ENCODE data around the gene CFAP46.
"Not testable (repeated sequence)": the region's sequence is repeated elsewhere in the genome, so short reads cannot be mapped to it uniquely, and the experiment has no call there.

CFAP46 gene

GRCh38 chr10:132802694-132803320 is 139.6 kb downstream of the CFAP46 start:
- Histone ChIP-seq H3K4me1 (ENCODE audit: control extremely low read depth in 1 of 4, control insufficient read depth in 4 of 4, insufficient read depth in 4 of 4, low read length in 3 of 4) (no peaks in the 10 kb centered on the region), H3K4me3 (ENCODE audit: control insufficient read depth in 1 of 7, extremely low read depth in 1 of 7, insufficient read depth in 4 of 7, low read depth in 2 of 7, low read length in 6 of 7) (no peak overlapping the region), H3K27me3 (replicated peaks in 2 of 5; ENCODE audit: control insufficient read depth in 4 of 5, insufficient read depth in 5 of 5, low read length in 4 of 5) (peaks cover 0 to 12% (median 5%) of the 10 kb centered on the region in 5 experiments), H3K9me3 (ENCODE audit: control extremely low read depth in 1 of 5, control insufficient read depth in 4 of 5, insufficient read depth in 2 of 5, low read depth in 1 of 5, low read length in 4 of 5) (peaks cover 0 to 4% (median 0%) of the 10 kb centered on the region in 5 experiments), H3K36me3 (ENCODE audit: control insufficient read depth in 4 of 4, insufficient read depth in 4 of 4, low read length in 3 of 4) (no peaks in the 10 kb centered on the region), H3K27ac (ENCODE audit: insufficient read depth in 1 of 2, low read depth in 1 of 2, low read length in 2 of 2, poor library complexity in 1 of 2, severe bottlenecking in 2 of 2) (no peak overlapping the region)
- ChIA-PET POLR2A (no interaction called here), CTCF (interaction anchor here (0.8 kb wide), 1 partner anchor 27 kb away, joined by 3 read pairs; no protein-coding TSS in a partner anchor)
- no peak for DNase-seq
- WGBS (ENCODE audit: insufficient coverage): 85% methylated on average over 12 of the region's 16 CpGs

- H3K27ac ChIP-seq (ENCODE audit: insufficient read depth in 1 of 2, low read depth in 1 of 2, low read length in 2 of 2, poor library complexity in 1 of 2, severe bottlenecking in 2 of 2): no peak overlapping the region
- ChIA-PET CTCF (no interaction called here), POLR2A (no interaction called here)
- no peak for DNase-seq
- no peak overlapping the region for H3K4me3 ChIP-seq (ENCODE audit: control insufficient read depth in 1 of 7, extremely low read depth in 1 of 7, insufficient read depth in 4 of 7, low read depth in 2 of 7, low read length in 6 of 7)
- 93% methylated on average over 7 of the region's 8 CpGs for WGBS (ENCODE audit: insufficient coverage)
- peaks cover 0 to 6% (median 5%) of the 10 kb centered on the region in 5 experiments for H3K27me3 ChIP-seq (replicated peaks in 2 of 5; ENCODE audit: control insufficient read depth in 4 of 5, insufficient read depth in 5 of 5, low read length in 4 of 5)
- peaks cover 0 to 4% (median 0%) of the 10 kb centered on the region in 5 experiments for H3K9me3 ChIP-seq (ENCODE audit: control extremely low read depth in 1 of 5, control insufficient read depth in 4 of 5, insufficient read depth in 2 of 5, low read depth in 1 of 5, low read length in 4 of 5)
- no peaks in the 10 kb centered on the region for H3K36me3 ChIP-seq (ENCODE audit: control insufficient read depth in 4 of 4, insufficient read depth in 4 of 4, low read length in 3 of 4)
- H3K4me1 ChIP-seq (ENCODE audit: control extremely low read depth in 1 of 4, control insufficient read depth in 4 of 4, insufficient read depth in 4 of 4, low read length in 3 of 4): no peaks in the 10 kb centered on the region
These were observed 140.3 kb downstream of the CFAP46 start for GRCh38 chr10:132802048-132802447.

- Histone ChIP-seq H3K4me3 (ENCODE audit: control insufficient read depth in 1 of 7, extremely low read depth in 1 of 7, insufficient read depth in 4 of 7, low read depth in 2 of 7, low read length in 6 of 7) (no peak overlapping the region), H3K27me3 (replicated peaks in 2 of 5; ENCODE audit: control insufficient read depth in 4 of 5, insufficient read depth in 5 of 5, low read length in 4 of 5) (peaks cover 0 to 11% (median 0%) of the 10 kb centered on the region in 5 experiments), H3K36me3 (ENCODE audit: control insufficient read depth in 4 of 4, insufficient read depth in 4 of 4, low read length in 3 of 4) (no peaks in the 10 kb centered on the region), H3K27ac (ENCODE audit: insufficient read depth in 1 of 2, low read depth in 1 of 2, low read length in 2 of 2, poor library complexity in 1 of 2, severe bottlenecking in 2 of 2) (no peak overlapping the region), H3K4me1 (ENCODE audit: control extremely low read depth in 1 of 4, control insufficient read depth in 4 of 4, insufficient read depth in 4 of 4, low read length in 3 of 4) (no peaks in the 10 kb centered on the region), H3K9me3 (ENCODE audit: control extremely low read depth in 1 of 5, control insufficient read depth in 4 of 5, insufficient read depth in 2 of 5, low read depth in 1 of 5, low read length in 4 of 5) (peaks cover 0 to 4% (median 0%) of the 10 kb centered on the region in 5 experiments)
- ChIA-PET POLR2A (no interaction called here), CTCF (no interaction called here)
- 100% methylated on average over 7 of the region's 11 CpGs for WGBS (ENCODE audit: insufficient coverage)
- DNase-seq: no peak
These were observed 142.5 kb downstream of the CFAP46 start for GRCh38 chr10:132799865-132800264.

GRCh38 chr10:132798876-132799275 is 143.5 kb downstream of the CFAP46 start:
- Histone ChIP-seq H3K4me3 (ENCODE audit: control insufficient read depth in 1 of 7, extremely low read depth in 1 of 7, insufficient read depth in 4 of 7, low read depth in 2 of 7, low read length in 6 of 7) (no peak overlapping the region), H3K27me3 (replicated peaks in 2 of 5; ENCODE audit: control insufficient read depth in 4 of 5, insufficient read depth in 5 of 5, low read length in 4 of 5) (peaks cover 0 to 18% (median 0%) of the 10 kb centered on the region in 5 experiments), H3K4me1 (ENCODE audit: control extremely low read depth in 1 of 4, control insufficient read depth in 4 of 4, insufficient read depth in 4 of 4, low read length in 3 of 4) (no peaks in the 10 kb centered on the region), H3K36me3 (ENCODE audit: control insufficient read depth in 4 of 4, insufficient read depth in 4 of 4, low read length in 3 of 4) (no peaks in the 10 kb centered on the region), H3K9me3 (ENCODE audit: control extremely low read depth in 1 of 5, control insufficient read depth in 4 of 5, insufficient read depth in 2 of 5, low read depth in 1 of 5, low read length in 4 of 5) (peaks cover 0 to 4% (median 0%) of the 10 kb centered on the region in 5 experiments), H3K27ac (ENCODE audit: insufficient read depth in 1 of 2, low read depth in 1 of 2, low read length in 2 of 2, poor library complexity in 1 of 2, severe bottlenecking in 2 of 2) (no peak overlapping the region)
- WGBS (ENCODE audit: insufficient coverage): 94% methylated on average over 6 of the region's 15 CpGs
- no peak for DNase-seq
- ChIA-PET POLR2A (no interaction called here), CTCF (no interaction called here)

- ChIA-PET POLR2A (no interaction called here), CTCF (no interaction called here)
- Histone ChIP-seq H3K9me3 (ENCODE audit: control extremely low read depth in 1 of 5, control insufficient read depth in 4 of 5, insufficient read depth in 2 of 5, low read depth in 1 of 5, low read length in 4 of 5) (peaks cover 0 to 6% (median 0%) of the 10 kb centered on the region in 5 experiments), H3K4me1 (ENCODE audit: control extremely low read depth in 1 of 4, control insufficient read depth in 4 of 4, insufficient read depth in 4 of 4, low read length in 3 of 4) (no peaks in the 10 kb centered on the region), H3K27ac (ENCODE audit: insufficient read depth in 1 of 2, low read depth in 1 of 2, low read length in 2 of 2, poor library complexity in 1 of 2, severe bottlenecking in 2 of 2) (no peak overlapping the region), H3K4me3 (ENCODE audit: control insufficient read depth in 1 of 7, extremely low read depth in 1 of 7, insufficient read depth in 4 of 7, low read depth in 2 of 7, low read length in 6 of 7) (no peak overlapping the region), H3K27me3 (replicated peaks in 2 of 5; ENCODE audit: control insufficient read depth in 4 of 5, insufficient read depth in 5 of 5, low read length in 4 of 5) (peaks cover 0 to 23% (median 0%) of the 10 kb centered on the region in 5 experiments), H3K36me3 (ENCODE audit: control insufficient read depth in 4 of 4, insufficient read depth in 4 of 4, low read length in 3 of 4) (no peaks in the 10 kb centered on the region)
- 93% methylated on average over 21 of the region's 21 CpGs for WGBS (ENCODE audit: insufficient coverage)
- DNase-seq: no peak
These were observed 144.0 kb downstream of the CFAP46 start for GRCh38 chr10:132798403-132798802.

GRCh38 chr10:132797986-132798385 is 144.4 kb downstream of the CFAP46 start:
- CTCF ChIA-PET; H3K4me1 ChIP-seq (ENCODE audit: control extremely low read depth in 1 of 4, control insufficient read depth in 4 of 4, insufficient read depth in 4 of 4, low read length in 3 of 4); H3K9me3 ChIP-seq (ENCODE audit: control extremely low read depth in 1 of 5, control insufficient read depth in 4 of 5, insufficient read depth in 2 of 5, low read depth in 1 of 5, low read length in 4 of 5); DNase-seq; H3K27ac ChIP-seq (ENCODE audit: insufficient read depth in 1 of 2, low read depth in 1 of 2, low read length in 2 of 2, poor library complexity in 1 of 2, severe bottlenecking in 2 of 2); POLR2A ChIA-PET; H3K36me3 ChIP-seq (ENCODE audit: control insufficient read depth in 4 of 4, insufficient read depth in 4 of 4, low read length in 3 of 4); H3K4me3 ChIP-seq (ENCODE audit: control insufficient read depth in 1 of 7, extremely low read depth in 1 of 7, insufficient read depth in 4 of 7, low read depth in 2 of 7, low read length in 6 of 7): not testable (repeated sequence)
- peaks cover 0 to 27% (median 0%) of the 10 kb centered on the region in 5 experiments for H3K27me3 ChIP-seq (replicated peaks in 2 of 5; ENCODE audit: control insufficient read depth in 4 of 5, insufficient read depth in 5 of 5, low read length in 4 of 5)
- WGBS (ENCODE audit: insufficient coverage): 96% methylated on average over 19 of the region's 32 CpGs

- peaks cover 0 to 8% (median 0%) of the 10 kb centered on the region in 5 experiments for H3K9me3 ChIP-seq (ENCODE audit: control extremely low read depth in 1 of 5, control insufficient read depth in 4 of 5, insufficient read depth in 2 of 5, low read depth in 1 of 5, low read length in 4 of 5)
- no peak overlapping the region for H3K27ac ChIP-seq (ENCODE audit: insufficient read depth in 1 of 2, low read depth in 1 of 2, low read length in 2 of 2, poor library complexity in 1 of 2, severe bottlenecking in 2 of 2)
- ChIA-PET CTCF (no interaction called here), POLR2A (no interaction called here)
- peaks cover 0 to 30% (median 0%) of the 10 kb centered on the region in 5 experiments for H3K27me3 ChIP-seq (replicated peaks in 2 of 5; ENCODE audit: control insufficient read depth in 4 of 5, insufficient read depth in 5 of 5, low read length in 4 of 5)
- no peaks in the 10 kb centered on the region for H3K36me3 ChIP-seq (ENCODE audit: control insufficient read depth in 4 of 4, insufficient read depth in 4 of 4, low read length in 3 of 4)
- DNase-seq: no peak
- no peaks in the 10 kb centered on the region for H3K4me1 ChIP-seq (ENCODE audit: control extremely low read depth in 1 of 4, control insufficient read depth in 4 of 4, insufficient read depth in 4 of 4, low read length in 3 of 4)
- no peak overlapping the region for H3K4me3 ChIP-seq (ENCODE audit: control insufficient read depth in 1 of 7, extremely low read depth in 1 of 7, insufficient read depth in 4 of 7, low read depth in 2 of 7, low read length in 6 of 7)
- 85% methylated on average over 21 of the region's 21 CpGs for WGBS (ENCODE audit: insufficient coverage)
These were observed 145.5 kb downstream of the CFAP46 start for GRCh38 chr10:132796846-132797245.

Data from common myeloid progenitor, CD34-positive (primary cell).